Spleen (tissue), 7 donors: ENCODE measurements around the gene GALNTL6.
"Not testable (repeated sequence)": the region's sequence is repeated elsewhere in the genome, so short reads cannot be mapped to it uniquely, and the experiment has no call there.

ENCODE experiments used
- CTCF ChIP-seq, 11 experiments: fragments of 200-600 bp in 7 of 11; fragments of 450-650 bp in 4 of 11; sonication (generic) in 4 of 11; IDR thresholded peaks in 8 of 11; conservative IDR thresholded peaks in 3 of 11; 1 replicate in 7 of 11; 2 replicates in 4 of 11; pipeline versions ENCODE4 v1.4.0 to v1.8.0; 2016 to 2021; ENCODE audit warnings: antibody characterized with exemption in 11 of 11, inconsistent platforms in 4 of 11, mild to moderate bottlenecking in 1 of 11
- POLR2A ChIP-seq, 3 donors: fragments of 450-650 bp; IDR thresholded peaks; one replicate each; pipeline ENCODE4 v1.5.1; 2017; ENCODE audit warnings: antibody characterized with exemption in 3 of 3, mild to moderate bottlenecking in 1 of 3
- POLR2AphosphoS5 ChIP-seq, 3 donors: sonication (generic); formaldehyde crosslinking; IDR thresholded peaks; one replicate each; pipeline ENCODE4 v1.5.1; 2017; ENCODE audit warnings: antibody characterized with exemption in 3 of 3
- donor health status: DM: no; HTN: no; CAD: no; lungs with moderate emphysema.
- donor health status: DM: no; HTN: no; CAD: no.
- donor health status: DM: no; HTN: no; CAD: no.

- TF ChIP-seq CTCF (IDR thresholded peaks at IDR 0.05 in 8 of 11, conservative IDR thresholded peaks at IDR 0.05 in 3 of 11); POLR2AphosphoS5 (IDR thresholded peaks at IDR 0.05); POLR2A (IDR thresholded peaks at IDR 0.05): not testable (repeated sequence)
These were observed 615.8 kb downstream of the GALNTL6 start for GRCh38 chr4:172428979-172429378.
